Activated CD4-positive, alpha-beta T cell treated with anti-CD3 and anti-CD28 coated beads for 48 hours (primary cell): ENCODE data around the gene LARP1.
"Not testable (repeated sequence)": the region's sequence is repeated elsewhere in the genome, so short reads cannot be mapped to it uniquely, and the experiment has no call there.

Experiments
- DNase-seq: peaks from one replicate; pipeline ENCODE4 v3.0.0-alpha.2; 2020

LARP1 gene

GRCh38 chr5:154795235-154795596 lies 40.0 kb downstream of the LARP1 start:
- DNase-seq: no peak

- DNase-seq: no peak
Observed at GRCh38 chr5:154797762-154798161, 42.6 kb downstream of the LARP1 start.

- DNase-seq: no peak
Observed at GRCh38 chr5:154800582-154800981, 45.4 kb downstream of the LARP1 start.

GRCh38 chr5:154801083-154801482 lies 45.9 kb downstream of the LARP1 start:
- no peak for DNase-seq

GRCh38 chr5:154802050-154802449 lies 46.9 kb downstream of the LARP1 start:
- no peak for DNase-seq

- no peak for DNase-seq
Observed at GRCh38 chr5:154806176-154806575, 51.0 kb downstream of the LARP1 start.

- no peak for DNase-seq
Observed at GRCh38 chr5:154811239-154811638, 56.1 kb downstream of the LARP1 start.

GRCh38 chr5:154811653-154812465 lies 56.7 kb downstream of the LARP1 start:
- peak; percentile 73 for DNase-seq

GRCh38 chr5:154813158-154813557 lies 58.0 kb downstream of the LARP1 start:
- no peak for DNase-seq

- no peak for DNase-seq
Observed at GRCh38 chr5:154813736-154814135, 58.6 kb downstream of the LARP1 start.

- no peak for DNase-seq
Observed at GRCh38 chr5:154815025-154815424, 59.8 kb downstream of the LARP1 start.

GRCh38 chr5:154815684-154816247 lies 60.6 kb downstream of the LARP1 start:
- no peak for DNase-seq

- DNase-seq: no peak
Observed at GRCh38 chr5:154816891-154817492, 61.8 kb downstream of the LARP1 start.

GRCh38 chr5:154817815-154818214 lies 62.6 kb downstream of the LARP1 start:
- no peak for DNase-seq

- DNase-seq: no peak
Observed at GRCh38 chr5:154818471-154819116, 63.4 kb downstream of the LARP1 start.

GRCh38 chr5:154819546-154819945 lies 64.4 kb downstream of the LARP1 start:
- no peak for DNase-seq

GRCh38 chr5:154820383-154820782 lies 65.2 kb downstream of the LARP1 start:
- DNase-seq: no peak

GRCh38 chr5:154822896-154823295 lies 67.7 kb downstream of the LARP1 start:
- not testable (repeated sequence) for DNase-seq

- no peak for DNase-seq
Observed at GRCh38 chr5:154823605-154824004, 68.4 kb downstream of the LARP1 start.

- DNase-seq: no peak
Observed at GRCh38 chr5:154824070-154824469, 68.9 kb downstream of the LARP1 start.

- no peak for DNase-seq
Observed at GRCh38 chr5:154829181-154829588, 74.0 kb downstream of the LARP1 start.

- DNase-seq: peak; percentile 34
Observed at GRCh38 chr5:154829589-154830218, 74.5 kb downstream of the LARP1 start.

GRCh38 chr5:154830219-154830595 lies 75.0 kb downstream of the LARP1 start:
- no peak for DNase-seq
